HCT116 (cell line): Measurements from ENCODE around the gene NEK11.

Experiments
- CEBPB ChIP-seq: IDR thresholded peaks from 2 replicates; pipeline ENCODE4 v1.6.1; 2012; ENCODE audit warnings: low read depth
- CTCF ChIP-seq, 3 experiments: fragments of 200-600 bp in 1 of 3; sonication (generic) in 1 of 3; IDR thresholded peaks in 2 of 3; conservative IDR thresholded peaks in 1 of 3; 2 replicates each; pipeline ENCODE4 v1.5.1; 2012 to 2017; ENCODE audit warnings: low read depth in 2 of 3, low read length in 2 of 3, antibody characterized with exemption in 1 of 3, borderline replicate concordance in 1 of 3, control low read depth in 1 of 3, mild to moderate bottlenecking in 1 of 3, mixed read lengths in 1 of 3, mixed run types in 1 of 3, moderate library complexity in 1 of 3; ENCODE audit not compliant: insufficient read depth in 1 of 3
- EZH2 ChIP-seq: fragments of 200-600 bp; sonication (generic); IDR thresholded peaks from 2 replicates; pipeline ENCODE4 v1.6.1; 2017; ENCODE audit warnings: antibody characterized with exemption, mixed run types
- SIN3A ChIP-seq: IDR thresholded peaks from 2 replicates; pipeline ENCODE4 v1.6.1; 2012; ENCODE audit warnings: low read depth
- SP1 ChIP-seq: IDR thresholded peaks from 2 replicates; pipeline ENCODE4 v1.6.1; 2012; ENCODE audit warnings: low read depth
- ZFX ChIP-seq: fragments of 450-650 bp; IDR thresholded peaks from 2 replicates; pipeline ENCODE4 v1.6.1; 2017
- ZNF274 ChIP-seq: fragments of 200-500 bp; sonication (Bioruptor generic); IDR thresholded peaks from 2 replicates; pipeline ENCODE4 v1.6.1; 2014; ENCODE audit warnings: mild to moderate bottlenecking, low read depth, low read length, inconsistent platforms

- TF ChIP-seq CTCF (IDR thresholded peaks at IDR 0.05 in 2 of 3, conservative IDR thresholded peaks at IDR 0.05 in 1 of 3; ENCODE audit: borderline replicate concordance in 1 of 3, insufficient read depth in 1 of 3, low read depth in 2 of 3, low read length in 2 of 3) = no peak
- no peak for TF ChIP-seq SP1
- TF ChIP-seq SIN3A = no peak
- no peak for TF ChIP-seq ZNF274
- TF ChIP-seq CEBPB = no peak
- TF ChIP-seq EZH2 = no peak
- no peak for TF ChIP-seq ZFX
Observed at GRCh38 chr3:131260525-131260924, 233.8 kb downstream of the NEK11 start.
